ENCODE results near the gene SHC1.

SHC1 gene

GRCh38 chr1:154974808-154975408 lies 4.4 kb upstream of the SHC1 start:
- FAIRE-seq (no peak), DNase-seq (ENCODE audit: insufficient read length, low spot score) (peak; percentile 82)

- FAIRE-seq, result peak; percentile 23
- peak; percentile 88 for DNase-seq (ENCODE audit: insufficient read length, low spot score)
Measured at GRCh38 chr1:154974102-154974807, 3.7 kb upstream of the SHC1 start, which contains the start of gene CKS1B. TSS of gene CKS1B (plus strand) at chr1:154974681. CDS start at chr1:154974746, 65 bp downstream.

GRCh38 chr1:154973344-154974101 lies 3.0 kb upstream of the SHC1 start:
- DNase-seq (ENCODE audit: insufficient read length, low spot score) (peak; percentile 77), FAIRE-seq (no peak)

GRCh38 chr1:154972517-154973343 lies 2.2 kb upstream of the SHC1 start:
- DNase-seq (ENCODE audit: insufficient read length, low spot score), result peak; percentile 76
- FAIRE-seq, result no peak

- no peak for DNase-seq (ENCODE audit: insufficient read length, low spot score)
- FAIRE-seq, result no peak
Measured at GRCh38 chr1:154972213-154972516, 1.6 kb upstream of the SHC1 start.

- FAIRE-seq (no peak), DNase-seq (ENCODE audit: insufficient read length, low spot score) (no peak)
Measured at GRCh38 chr1:154971341-154971998, 923 bp upstream of the SHC1 start.

GRCh38 chr1:154969860-154970452 lies 591 bp downstream of the SHC1 start:
- FAIRE-seq (no peak), DNase-seq (ENCODE audit: insufficient read length, low spot score) (no peak)

- FAIRE-seq, result no peak
- DNase-seq (ENCODE audit: insufficient read length, low spot score), result no peak
Measured at GRCh38 chr1:154969246-154969645, 1.3 kb downstream of the SHC1 start.

- DNase-seq (ENCODE audit: insufficient read length, low spot score) (no peak), FAIRE-seq (no peak)
Measured at GRCh38 chr1:154968731-154969130, 1.8 kb downstream of the SHC1 start.

- FAIRE-seq (no peak), DNase-seq (ENCODE audit: insufficient read length, low spot score) (no peak)
Measured at GRCh38 chr1:154967331-154967950, 3.1 kb downstream of the SHC1 start.

GRCh38 chr1:154966111-154966510 lies 4.4 kb downstream of the SHC1 start:
- FAIRE-seq (no peak), DNase-seq (ENCODE audit: insufficient read length, low spot score) (no peak)

- no peak for FAIRE-seq
- DNase-seq (ENCODE audit: insufficient read length, low spot score), result no peak
Measured at GRCh38 chr1:154964359-154964758, 6.2 kb downstream of the SHC1 start.

GRCh38 chr1:154963643-154964042 lies 6.9 kb downstream of the SHC1 start:
- FAIRE-seq (no peak), DNase-seq (ENCODE audit: insufficient read length, low spot score) (no peak)

- DNase-seq (ENCODE audit: insufficient read length, low spot score) (no peak), FAIRE-seq (no peak)
Measured at GRCh38 chr1:154962795-154963330, 7.7 kb downstream of the SHC1 start.

GRCh38 chr1:154962156-154962749 lies 8.3 kb downstream of the SHC1 start:
- FAIRE-seq, result no peak
- no peak for DNase-seq (ENCODE audit: insufficient read length, low spot score)

GRCh38 chr1:154961207-154962155 lies 9.1 kb downstream of the SHC1 start, which contains the start of gene PYGO2:
TSS of gene PYGO2 (minus strand) at chr1:154961782. CDS start at chr1:154961576, 206 bp downstream.
- DNase-seq (ENCODE audit: insufficient read length, low spot score) (peak; percentile 64), FAIRE-seq (peak; percentile 13)

GRCh38 chr1:154960446-154961136 lies 10.0 kb downstream of the SHC1 start:
- DNase-seq (ENCODE audit: insufficient read length, low spot score) (no peak), FAIRE-seq (no peak)

Data from HTR-8/SVneo (cell line).